Measurements from ENCODE around the gene MPP2.

DNA sequence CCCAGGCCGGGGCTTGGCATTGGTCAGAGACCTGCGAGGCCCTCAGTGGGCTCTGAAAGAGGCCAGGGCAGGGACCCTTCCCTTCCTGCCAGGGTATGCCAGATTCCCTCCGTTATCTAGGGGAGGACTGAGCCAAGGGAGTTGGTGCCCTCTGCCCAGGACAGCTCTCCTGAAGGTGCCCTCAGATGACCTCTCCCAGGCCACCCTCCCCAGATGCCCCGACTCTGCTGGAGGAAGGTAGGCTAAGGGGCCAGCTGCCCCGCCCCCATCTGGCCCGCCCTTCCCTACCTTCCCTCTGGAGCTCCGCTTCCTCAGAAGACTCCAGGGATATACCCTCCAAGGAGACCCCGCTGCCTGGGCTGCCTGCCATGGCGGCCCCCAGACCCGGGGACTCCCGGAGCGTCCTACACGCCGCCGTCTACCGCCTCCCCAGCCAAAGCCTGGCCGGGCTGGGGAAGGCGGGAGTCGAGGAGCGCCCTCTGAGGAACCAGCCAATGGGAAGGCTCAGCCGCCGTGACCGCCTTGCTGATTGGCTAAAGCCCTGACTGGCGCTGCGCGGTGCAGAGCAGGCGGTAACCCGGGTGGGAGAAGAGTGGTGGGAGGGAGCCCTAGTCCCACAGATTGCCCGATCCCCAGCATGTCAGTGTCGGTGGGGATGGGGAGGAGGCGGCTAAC lies 7.0 kb downstream of the MPP2 start:
- TF ChIP-seq POLR2AphosphoS5 (IDR thresholded peaks at IDR 0.05) (no peak), POLR2A (IDR thresholded peaks at IDR 0.05) (no peak), CTCF (IDR thresholded peaks at IDR 0.05) (no peak), EP300 (IDR thresholded peaks at IDR 0.05) (no peak)

Measured in sigmoid colon (tissue), 4 donors.